Ectodermal cell (in vitro differentiated cells): ENCODE data around the gene JPH2. TPM values are rescaled to one million over a fixed set of nuclear protein-coding genes. Genes with fewer than 3 reads are reported as not detected.
"Not testable (repeated sequence)": the region's sequence is repeated elsewhere in the genome, so short reads cannot be mapped to it uniquely, and the experiment has no call there.

Experiments
- H3K27ac ChIP-seq: 2 replicates; pipeline ENCODE4 v1.7.0; 2013; ENCODE audit warnings: mild to moderate bottlenecking, low read depth, low read length; ENCODE audit not compliant: insufficient read depth, poor library complexity, severe bottlenecking
- H3K27me3 ChIP-seq: 2 replicates; pipeline ENCODE4 v1.7.0; 2013; ENCODE audit warnings: mild to moderate bottlenecking, low read length; ENCODE audit not compliant: insufficient read depth, control insufficient read depth, poor library complexity, severe bottlenecking
- H3K36me3 ChIP-seq: one replicate; pipeline ENCODE4 v1.7.0; 2013; ENCODE audit warnings: low read length; ENCODE audit not compliant: control insufficient read depth, insufficient read depth
- H3K4me1 ChIP-seq: one replicate; pipeline ENCODE4 v1.7.0; 2013; ENCODE audit warnings: low read length; ENCODE audit not compliant: control insufficient read depth, insufficient read depth
- H3K4me3 ChIP-seq: 2 replicates; pipeline ENCODE4 v1.7.0; 2013; ENCODE audit warnings: low read depth, low read length, control low read depth; ENCODE audit not compliant: insufficient read depth
- H3K9me3 ChIP-seq: 2 replicates; pipeline ENCODE4 v1.7.0; 2013; ENCODE audit warnings: mild to moderate bottlenecking, low read length, moderate library complexity; ENCODE audit not compliant: control insufficient read depth
- WGBS, 2 experiments: methylation state at CpG; one replicate each; pipeline ENCODE4 v1.1.7; 2013; ENCODE audit warnings: missing lambda C conversion rate in 2 of 2; 5-methylcytosine and 5-hydroxymethylcytosine counted together
- polyA plus RNA-seq, 4 experiments: library from polyadenylated mRNA; stranded (reverse); fragments of 50-300 nt; gene quantifications; one replicate each; pipeline ENCODE4 v1.2.3, GENCODE V29; 2013

The JPH2 gene
- 0.87 TPM for polyA plus RNA-seq (2013, experiment 1 of 4)
- 1.2 TPM for polyA plus RNA-seq (2013, experiment 2 of 4)
- polyA plus RNA-seq (2013, experiment 3 of 4), result 1.2 TPM
- polyA plus RNA-seq (2013, experiment 4 of 4), result 1.1 TPM

GRCh38 chr20:44187054-44187771, at the start of gene JPH2:
Gene JPH2 (minus strand): TSS chr20:44187188. CDS start chr20:44186705, 483 bp downstream.
- peak within 1 kb of the TSS; percentile 40 for H3K4me3 ChIP-seq
- no peaks in the 10 kb centered on the region for H3K36me3 ChIP-seq
- H3K27me3 ChIP-seq, result peaks cover 17% of the 10 kb centered on the region
- H3K9me3 ChIP-seq, result no peaks in the 10 kb centered on the region
- H3K27ac ChIP-seq, result peak within 1 kb of the TSS; percentile 74
- H3K4me1 ChIP-seq, result peaks cover 14% of the 10 kb centered on the region
- WGBS, 2 experiments, result 2 to 4% methylated on average over 24 of the region's 24 CpGs

DNA sequence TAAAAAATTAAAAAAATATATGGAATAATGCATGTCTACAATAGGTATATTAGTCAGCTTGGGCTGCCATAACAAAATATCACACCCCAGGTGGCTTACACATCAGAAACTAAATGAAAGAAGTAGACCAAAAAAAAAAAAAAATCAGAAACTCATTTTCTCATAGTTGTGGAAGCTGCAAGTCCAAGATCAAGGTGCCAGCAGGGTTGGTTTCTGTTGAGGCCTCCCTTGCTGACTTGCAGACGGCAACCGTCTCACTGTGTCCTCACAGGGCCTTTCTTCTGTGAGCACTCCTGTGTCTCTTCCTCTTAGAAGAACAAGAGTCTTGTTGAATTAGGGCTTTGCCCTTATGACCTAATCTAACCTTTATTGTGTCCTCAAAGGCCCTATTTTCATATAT, 48.7 kb upstream of the JPH2 start:
- no peaks in the 10 kb centered on the region for H3K9me3 ChIP-seq
- H3K27me3 ChIP-seq, result no peaks in the 10 kb centered on the region
- H3K36me3 ChIP-seq, result no peaks in the 10 kb centered on the region
- peaks cover 10% of the 10 kb centered on the region for H3K4me1 ChIP-seq
- H3K4me3 ChIP-seq, result no peak overlapping the region
- H3K27ac ChIP-seq, result no peak overlapping the region
- WGBS, 2 experiments, result 95 to 98% methylated on average over 2 of the region's 2 CpGs

DNA sequence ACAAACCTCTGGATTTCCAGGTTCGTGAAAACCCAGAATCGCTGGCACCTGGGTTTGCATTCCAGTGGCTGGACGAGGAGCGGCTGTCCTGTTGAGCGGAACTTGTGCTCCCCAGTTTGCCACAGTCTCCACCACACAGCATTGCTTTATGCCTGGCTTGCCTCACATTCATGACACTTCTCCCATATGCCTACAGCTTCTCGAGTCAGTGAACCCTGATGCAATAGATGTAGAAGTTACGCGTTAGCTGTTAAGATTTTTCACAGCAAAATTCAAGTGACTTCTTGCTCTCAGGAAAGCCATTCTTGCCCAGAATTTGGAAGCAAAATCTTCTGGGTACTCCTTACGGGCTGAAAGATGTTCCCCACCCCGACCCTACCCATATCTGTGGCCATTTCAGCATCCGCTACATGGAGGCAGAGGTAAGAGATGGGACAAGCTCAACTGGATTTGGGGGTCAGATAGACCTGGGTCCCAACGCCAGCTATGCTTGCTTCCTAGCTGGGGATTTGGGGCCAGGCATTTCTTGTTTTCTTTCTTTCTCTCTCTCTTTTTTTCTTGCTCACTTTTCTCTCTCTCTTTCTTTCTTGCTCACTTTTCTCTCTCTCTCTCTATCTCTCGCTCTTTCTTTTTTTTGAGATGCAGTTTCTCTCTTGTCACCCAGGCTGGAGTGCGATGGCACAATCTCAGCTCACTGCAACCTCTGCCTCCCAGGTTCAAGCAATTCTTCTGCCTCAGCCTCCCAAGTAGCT, 47.8 kb upstream of the JPH2 start:
- H3K9me3 ChIP-seq, result no peaks in the 10 kb centered on the region
- H3K4me3 ChIP-seq, result no peak overlapping the region
- peaks cover 10% of the 10 kb centered on the region for H3K4me1 ChIP-seq
- H3K27me3 ChIP-seq, result no peaks in the 10 kb centered on the region
- no peaks in the 10 kb centered on the region for H3K36me3 ChIP-seq
- H3K27ac ChIP-seq, result no peak overlapping the region
- WGBS, 2 experiments, result 92 to 93% methylated on average over 14 of the region's 14 CpGs

DNA sequence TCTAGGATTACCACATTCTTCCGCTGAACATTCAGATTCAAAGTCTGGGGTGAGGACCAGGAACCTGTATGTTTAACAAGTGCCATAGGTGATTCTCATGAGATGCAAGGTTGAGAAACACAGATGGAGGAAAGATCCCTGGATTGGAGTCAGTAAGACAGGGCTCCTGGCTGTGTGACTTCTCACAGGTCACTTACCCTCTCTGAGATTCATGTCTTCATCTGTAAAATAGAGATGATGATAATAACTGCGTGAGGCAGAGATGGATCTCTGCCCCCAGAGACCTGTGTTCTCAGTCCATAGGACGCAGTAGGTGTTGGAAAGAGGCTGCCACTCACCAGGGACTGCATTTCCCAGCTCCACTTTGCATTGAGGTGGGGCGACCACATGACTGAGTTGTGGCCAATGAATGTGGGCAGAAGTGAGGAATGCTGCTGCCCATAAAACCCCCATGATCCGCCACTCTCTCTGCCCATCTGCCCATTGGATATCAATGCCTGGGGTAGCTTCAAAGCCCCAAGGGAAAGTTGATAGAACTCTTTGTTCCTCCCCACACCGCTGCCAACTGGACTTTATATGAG, 46.5 kb upstream of the JPH2 start:
- Histone ChIP-seq H3K27me3 (no peaks in the 10 kb centered on the region), H3K27ac (no peak overlapping the region), H3K9me3 (no peaks in the 10 kb centered on the region), H3K36me3 (no peaks in the 10 kb centered on the region), H3K4me3 (no peak overlapping the region), H3K4me1 (peaks cover 10% of the 10 kb centered on the region)
- 94% methylated on average over 6 of the region's 6 CpGs for WGBS, 2 experiments

GRCh38 chr20:44232469-44232856, 45.5 kb upstream of the JPH2 start:
- not testable (repeated sequence) for H3K4me1 ChIP-seq, H3K9me3 ChIP-seq, H3K4me3 ChIP-seq, H3K27me3 ChIP-seq, H3K27ac ChIP-seq, H3K36me3 ChIP-seq
- WGBS, 2 experiments, result 93 to 100% methylated on average over 1 to 3 of the region's 4 CpGs

GRCh38 chr20:44231713-44232468, 44.9 kb upstream of the JPH2 start:
- Histone ChIP-seq H3K27ac (no peak overlapping the region), H3K27me3 (no peaks in the 10 kb centered on the region)
- WGBS, 2 experiments, result 66 to 73% methylated on average over 9 to 10 of the region's 10 CpGs

DNA sequence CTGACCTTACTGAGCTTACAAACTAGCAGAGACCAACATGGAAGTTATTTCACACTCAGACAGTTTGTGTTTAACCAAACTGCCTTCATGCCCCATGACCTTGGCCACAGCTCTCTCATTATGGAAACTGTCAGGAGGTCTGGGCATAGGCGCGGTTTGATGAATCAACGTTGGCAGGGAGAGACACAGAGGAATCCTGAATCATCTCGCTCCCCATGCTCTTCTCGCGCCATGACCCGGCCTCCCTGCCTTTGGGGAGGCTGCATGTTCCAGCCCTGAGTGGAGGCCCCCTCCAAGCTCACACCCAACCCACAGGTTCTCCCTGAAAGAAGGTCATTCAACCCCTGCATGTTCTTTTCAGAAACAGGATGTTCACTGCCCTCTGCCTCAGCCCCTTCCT, 44.2 kb upstream of the JPH2 start:
- 91% methylated on average over 7 of the region's 7 CpGs for WGBS, 2 experiments

More at GRCh38 chr20:44231713-44232468, 44.9 kb upstream of the JPH2 start:
- H3K4me3 ChIP-seq, result no peak overlapping the region
- H3K4me1 ChIP-seq, result peaks cover 10% of the 10 kb centered on the region
- no peaks in the 10 kb centered on the region for H3K36me3 ChIP-seq
- H3K9me3 ChIP-seq, result no peaks in the 10 kb centered on the region

DNA sequence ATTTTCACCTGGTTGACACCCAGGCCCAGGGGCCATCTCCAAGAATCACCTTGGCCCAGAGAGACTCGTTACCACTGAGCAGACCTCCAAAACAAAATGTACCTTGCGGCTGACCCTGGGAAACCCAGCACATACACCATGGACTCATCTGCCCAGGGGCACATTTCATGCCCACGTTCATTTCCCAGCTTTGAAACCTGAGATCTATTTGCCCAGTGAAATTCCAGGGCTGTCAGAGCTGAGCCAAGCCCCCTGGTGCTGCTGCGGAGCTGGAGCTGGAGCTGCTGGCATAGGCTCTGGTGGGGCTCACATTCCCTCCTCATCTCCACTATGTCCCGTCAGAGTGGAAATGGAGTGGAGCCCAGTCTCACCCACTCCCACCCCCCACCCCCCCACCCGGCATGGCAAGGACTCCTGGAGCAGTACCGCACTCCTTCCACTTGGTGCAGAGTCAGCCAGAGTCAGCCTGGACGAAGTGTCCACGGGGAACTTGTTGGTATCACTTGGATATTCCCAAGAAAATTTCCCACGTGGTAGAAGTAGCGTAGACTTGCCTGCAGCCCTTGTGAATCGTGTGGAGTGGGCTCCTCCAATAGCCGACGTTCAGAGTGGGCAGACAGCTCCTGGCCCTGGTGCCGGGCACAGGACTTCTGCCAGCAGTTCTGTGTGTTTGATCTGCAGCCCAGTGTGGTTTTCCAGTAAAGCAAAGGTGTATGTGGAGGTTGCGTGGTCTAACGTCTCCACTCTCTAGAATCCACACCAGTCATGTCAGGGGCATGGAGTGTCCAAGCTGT, 41.7 kb upstream of the JPH2 start:
- Histone ChIP-seq H3K27me3 (no peaks in the 10 kb centered on the region), H3K9me3 (no peaks in the 10 kb centered on the region), H3K4me3 (no peak overlapping the region), H3K4me1 (peaks cover 10% of the 10 kb centered on the region), H3K36me3 (no peaks in the 10 kb centered on the region), H3K27ac (no peak overlapping the region)
- 79 to 82% methylated on average over 16 of the region's 17 CpGs for WGBS, 2 experiments

More for the DNA sequence above, 44.2 kb upstream of the JPH2 start:
- H3K9me3 ChIP-seq, result no peaks in the 10 kb centered on the region
- H3K4me3 ChIP-seq, result no peak overlapping the region
- H3K27ac ChIP-seq, result no peak overlapping the region
- H3K36me3 ChIP-seq, result no peaks in the 10 kb centered on the region
- no peaks in the 10 kb centered on the region for H3K27me3 ChIP-seq
- H3K4me1 ChIP-seq, result peaks cover 10% of the 10 kb centered on the region

DNA sequence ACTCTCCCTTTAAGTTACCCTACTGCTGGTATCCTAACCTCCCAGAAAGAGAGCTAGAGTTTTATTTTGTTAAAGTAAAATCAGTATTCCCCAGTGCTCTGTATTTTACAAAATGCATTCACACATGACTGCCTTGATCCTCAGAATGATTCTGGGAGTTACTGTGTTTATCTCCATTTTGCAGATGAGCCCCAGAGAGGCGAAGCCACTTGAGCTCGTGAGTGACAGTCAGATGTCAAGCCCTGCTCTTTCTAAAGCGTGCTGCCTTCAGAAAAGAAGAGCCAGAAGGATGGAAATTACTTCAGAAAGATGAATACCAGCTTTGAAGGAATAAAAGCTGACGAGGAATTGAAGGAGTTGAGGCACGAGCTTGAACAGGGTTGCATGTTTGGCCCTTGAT, 37.6 kb upstream of the JPH2 start:
- WGBS, 2 experiments, result 92 to 97% methylated on average over 5 of the region's 5 CpGs
- Histone ChIP-seq H3K27me3 (no peaks in the 10 kb centered on the region), H3K36me3 (no peaks in the 10 kb centered on the region), H3K4me3 (no peak overlapping the region), H3K27ac (no peak overlapping the region), H3K9me3 (no peaks in the 10 kb centered on the region), H3K4me1 (no peaks in the 10 kb centered on the region)
